Ectodermal cell (in vitro differentiated cells): ENCODE results near the gene MYOM3.

ENCODE experiments used
- H3K27ac ChIP-seq: 2 replicates; pipeline ENCODE4 v1.7.0; 2013; ENCODE audit warnings: mild to moderate bottlenecking, low read depth, low read length; ENCODE audit not compliant: insufficient read depth, poor library complexity, severe bottlenecking
- H3K27me3 ChIP-seq: 2 replicates; pipeline ENCODE4 v1.7.0; 2013; ENCODE audit warnings: mild to moderate bottlenecking, low read length; ENCODE audit not compliant: insufficient read depth, control insufficient read depth, poor library complexity, severe bottlenecking
- H3K36me3 ChIP-seq: one replicate; pipeline ENCODE4 v1.7.0; 2013; ENCODE audit warnings: low read length; ENCODE audit not compliant: control insufficient read depth, insufficient read depth
- H3K4me1 ChIP-seq: one replicate; pipeline ENCODE4 v1.7.0; 2013; ENCODE audit warnings: low read length; ENCODE audit not compliant: control insufficient read depth, insufficient read depth
- H3K4me3 ChIP-seq: 2 replicates; pipeline ENCODE4 v1.7.0; 2013; ENCODE audit warnings: low read depth, low read length, control low read depth; ENCODE audit not compliant: insufficient read depth
- H3K9me3 ChIP-seq: 2 replicates; pipeline ENCODE4 v1.7.0; 2013; ENCODE audit warnings: mild to moderate bottlenecking, low read length, moderate library complexity; ENCODE audit not compliant: control insufficient read depth
- WGBS, 2 experiments: methylation state at CpG; one replicate each; pipeline ENCODE4 v1.1.7; 2013; ENCODE audit warnings: missing lambda C conversion rate in 2 of 2; 5-methylcytosine and 5-hydroxymethylcytosine counted together

Gene MYOM3

GRCh38 chr1:24104854-24105253 lies 7.1 kb downstream of the MYOM3 start:
- 91 to 92% methylated on average over 7 of the region's 7 CpGs for WGBS, 2 experiments
- H3K27ac ChIP-seq = no peak overlapping the region
- H3K27me3 ChIP-seq = no peaks in the 10 kb centered on the region
- peaks cover 8% of the 10 kb centered on the region for H3K4me1 ChIP-seq
- no peak overlapping the region for H3K4me3 ChIP-seq
- no peaks in the 10 kb centered on the region for H3K9me3 ChIP-seq
- H3K36me3 ChIP-seq = no peaks in the 10 kb centered on the region

- Histone ChIP-seq H3K27me3 (no peaks in the 10 kb centered on the region), H3K36me3 (no peaks in the 10 kb centered on the region), H3K27ac (no peak overlapping the region), H3K4me3 (no peak overlapping the region), H3K4me1 (peaks cover 8% of the 10 kb centered on the region), H3K9me3 (no peaks in the 10 kb centered on the region)
- 95% methylated on average over 3 of the region's 3 CpGs for WGBS, 2 experiments
Measured at GRCh38 chr1:24103879-24104278, 8.1 kb downstream of the MYOM3 start.

GRCh38 chr1:24103408-24103807 lies 8.5 kb downstream of the MYOM3 start:
- Histone ChIP-seq H3K4me1 (peaks cover 8% of the 10 kb centered on the region), H3K27ac (no peak overlapping the region), H3K27me3 (no peaks in the 10 kb centered on the region), H3K36me3 (no peaks in the 10 kb centered on the region), H3K9me3 (no peaks in the 10 kb centered on the region), H3K4me3 (no peak overlapping the region)
- WGBS, 2 experiments = 77 to 89% methylated on average over 3 of the region's 3 CpGs

- H3K4me1 ChIP-seq = peaks cover 6% of the 10 kb centered on the region
- H3K36me3 ChIP-seq = no peaks in the 10 kb centered on the region
- WGBS, 2 experiments = 93 to 94% methylated on average over 8 of the region's 8 CpGs
- H3K4me3 ChIP-seq = no peak overlapping the region
- H3K27ac ChIP-seq = no peak overlapping the region
- no peaks in the 10 kb centered on the region for H3K9me3 ChIP-seq
- no peaks in the 10 kb centered on the region for H3K27me3 ChIP-seq
Measured at GRCh38 chr1:24102961-24103360, 9.0 kb downstream of the MYOM3 start.

- Histone ChIP-seq H3K27ac (no peak overlapping the region), H3K36me3 (no peaks in the 10 kb centered on the region)
- 83 to 84% methylated on average over 9 of the region's 9 CpGs for WGBS, 2 experiments
Measured at GRCh38 chr1:24101796-24102586, 9.9 kb downstream of the MYOM3 start.

GRCh38 chr1:24100945-24101737 lies 10.8 kb downstream of the MYOM3 start:
- Histone ChIP-seq H3K4me3 (no peak overlapping the region), H3K9me3 (no peaks in the 10 kb centered on the region), H3K4me1 (no peaks in the 10 kb centered on the region), H3K27ac (no peak overlapping the region), H3K27me3 (no peaks in the 10 kb centered on the region), H3K36me3 (no peaks in the 10 kb centered on the region)
- WGBS, 2 experiments = 93 to 97% methylated on average over 13 of the region's 13 CpGs

More at GRCh38 chr1:24101796-24102586, 9.9 kb downstream of the MYOM3 start:
- H3K27me3 ChIP-seq = no peaks in the 10 kb centered on the region
- H3K9me3 ChIP-seq = no peaks in the 10 kb centered on the region
- no peak overlapping the region for H3K4me3 ChIP-seq
- no peaks in the 10 kb centered on the region for H3K4me1 ChIP-seq

- WGBS, 2 experiments = 92% methylated on average over 12 of the region's 12 CpGs
- H3K27me3 ChIP-seq = no peaks in the 10 kb centered on the region
- no peak overlapping the region for H3K27ac ChIP-seq
- H3K4me1 ChIP-seq = no peaks in the 10 kb centered on the region
- no peaks in the 10 kb centered on the region for H3K36me3 ChIP-seq
- no peaks in the 10 kb centered on the region for H3K9me3 ChIP-seq
- H3K4me3 ChIP-seq = no peak overlapping the region
Measured at GRCh38 chr1:24098943-24099638, 12.8 kb downstream of the MYOM3 start.

- Histone ChIP-seq H3K36me3 (no peaks in the 10 kb centered on the region), H3K4me1 (no peaks in the 10 kb centered on the region), H3K27me3 (no peaks in the 10 kb centered on the region), H3K9me3 (no peaks in the 10 kb centered on the region), H3K27ac (no peak overlapping the region), H3K4me3 (no peak overlapping the region)
- 80 to 81% methylated on average over 5 of the region's 5 CpGs for WGBS, 2 experiments
Measured at GRCh38 chr1:24098102-24098501, 13.8 kb downstream of the MYOM3 start.

- 93% methylated on average over 11 of the region's 11 CpGs for WGBS, 2 experiments
- Histone ChIP-seq H3K4me3 (no peak overlapping the region), H3K27ac (no peak overlapping the region), H3K4me1 (no peaks in the 10 kb centered on the region), H3K36me3 (no peaks in the 10 kb centered on the region), H3K27me3 (no peaks in the 10 kb centered on the region), H3K9me3 (no peaks in the 10 kb centered on the region)
Measured at GRCh38 chr1:24097663-24098062, 14.3 kb downstream of the MYOM3 start.

GRCh38 chr1:24096739-24097103 lies 15.2 kb downstream of the MYOM3 start:
- 95 to 96% methylated on average over 5 of the region's 5 CpGs for WGBS, 2 experiments
- no peak overlapping the region for H3K4me3 ChIP-seq
- no peaks in the 10 kb centered on the region for H3K27me3 ChIP-seq

More at GRCh38 chr1:24096739-24097103, 15.2 kb downstream of the MYOM3 start:
- Histone ChIP-seq H3K9me3 (no peaks in the 10 kb centered on the region), H3K27ac (no peak overlapping the region), H3K36me3 (no peaks in the 10 kb centered on the region), H3K4me1 (no peaks in the 10 kb centered on the region)
